ENCODE results near the gene PFN3. TPM values are rescaled to one million over a fixed set of nuclear protein-coding genes. Genes with fewer than 3 reads are reported as not detected.
A peak's percentile ranks its signal among the peaks of the same experiment; 100 is the strongest.

PFN3 gene
- total and polyA plus RNA-seq, 2 of the 13 experiments (the other 11 are each of a cell fraction or from before 2014, with no cell fraction given): not detected

DNA sequence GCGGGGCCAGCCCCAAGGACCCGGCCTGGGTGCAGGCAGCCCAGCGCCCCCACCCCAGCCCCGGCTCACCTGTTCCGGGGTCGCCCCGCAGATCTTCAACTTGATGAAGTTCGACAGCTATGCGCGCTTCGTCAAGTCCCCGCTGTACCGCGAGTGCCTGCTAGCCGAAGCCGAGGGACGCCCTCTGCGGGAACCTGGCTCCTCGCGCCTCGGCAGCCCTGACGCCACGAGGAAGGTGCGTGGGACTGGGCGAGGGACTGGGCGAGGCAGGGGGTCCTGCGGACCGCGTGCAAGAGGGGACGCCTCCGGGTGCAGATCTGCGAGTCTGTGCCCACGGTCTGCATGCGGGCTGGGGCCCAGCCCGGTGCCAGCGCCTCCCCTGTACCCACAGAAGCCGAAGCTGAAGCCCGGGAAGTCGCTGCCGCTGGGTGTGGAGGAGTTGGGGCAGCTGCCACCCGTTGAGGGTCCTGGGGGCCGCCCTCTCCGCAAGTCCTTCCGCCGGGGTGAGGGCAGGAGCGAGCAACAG lies 33.1 kb downstream of the PFN3 start (continued):
- TF ChIP-seq, protein P1, sequence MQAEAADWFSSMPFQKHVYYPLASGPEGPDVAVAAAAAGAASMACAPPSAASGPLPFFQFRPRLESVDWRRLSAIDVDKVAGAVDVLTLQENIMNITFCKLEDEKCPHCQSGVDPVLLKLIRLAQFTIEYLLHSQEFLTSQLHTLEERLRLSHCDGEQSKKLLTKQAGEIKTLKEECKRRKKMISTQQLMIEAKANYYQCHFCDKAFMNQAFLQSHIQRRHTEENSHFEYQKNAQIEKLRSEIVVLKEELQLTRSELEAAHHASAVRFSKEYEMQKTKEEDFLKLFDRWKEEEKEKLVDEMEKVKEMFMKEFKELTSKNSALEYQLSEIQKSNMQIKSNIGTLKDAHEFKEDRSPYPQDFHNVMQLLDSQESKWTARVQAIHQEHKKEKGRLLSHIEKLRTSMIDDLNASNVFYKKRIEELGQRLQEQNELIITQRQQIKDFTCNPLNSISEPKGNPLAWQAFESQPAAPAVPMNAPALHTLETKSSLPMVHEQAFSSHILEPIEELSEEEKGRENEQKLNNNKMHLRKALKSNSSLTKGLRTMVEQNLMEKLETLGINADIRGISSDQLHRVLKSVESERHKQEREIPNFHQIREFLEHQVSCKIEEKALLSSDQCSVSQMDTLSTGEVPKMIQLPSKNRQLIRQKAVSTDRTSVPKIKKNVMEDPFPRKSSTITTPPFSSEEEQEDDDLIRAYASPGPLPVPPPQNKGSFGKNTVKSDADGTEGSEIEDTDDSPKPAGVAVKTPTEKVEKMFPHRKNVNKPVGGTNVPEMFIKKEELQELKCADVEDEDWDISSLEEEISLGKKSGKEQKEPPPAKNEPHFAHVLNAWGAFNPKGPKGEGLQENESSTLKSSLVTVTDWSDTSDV (CRISPR knock-in tag; IDR thresholded peaks at IDR 0.05): no peak
- TF ChIP-seq HOXA9 (CRISPR knock-in tag; IDR thresholded peaks at IDR 0.05; ENCODE audit: borderline replicate concordance) (no peak), ZNF564 (CRISPR knock-in tag; IDR thresholded peaks at IDR 0.05) (no peak), FOSL1 (CRISPR knock-in tag; IDR thresholded peaks at IDR 0.05; ENCODE audit: borderline replicate concordance) (no peak), ZNF34 (CRISPR knock-in tag; IDR thresholded peaks at IDR 0.05; ENCODE audit: borderline replicate concordance) (no peak), TCF7L2 (IDR thresholded peaks at IDR 0.05; ENCODE audit: low read depth, low read length) (no peak), IKZF4 (CRISPR knock-in tag; IDR thresholded peaks at IDR 0.05; ENCODE audit: borderline replicate concordance, low read depth, not compliant biosample characterization) (no peak), U2AF1 (optimal IDR thresholded peaks at IDR 0.05; ENCODE audit: low read depth, low read length) (no peak), ZC3H4 (CRISPR knock-in tag; IDR thresholded peaks at IDR 0.05; ENCODE audit: borderline replicate concordance) (no peak), ZNF577 (CRISPR knock-in tag; IDR thresholded peaks at IDR 0.05; ENCODE audit: borderline replicate concordance, low read depth) (no peak), NFKBIZ (CRISPR knock-in tag; IDR thresholded peaks at IDR 0.05) (no peak), ZNF605 (CRISPR knock-in tag; IDR thresholded peaks at IDR 0.05) (peak; percentile 10; the same call in 1 of the 2 replicates)
- TF ChIP-seq, protein P2, sequence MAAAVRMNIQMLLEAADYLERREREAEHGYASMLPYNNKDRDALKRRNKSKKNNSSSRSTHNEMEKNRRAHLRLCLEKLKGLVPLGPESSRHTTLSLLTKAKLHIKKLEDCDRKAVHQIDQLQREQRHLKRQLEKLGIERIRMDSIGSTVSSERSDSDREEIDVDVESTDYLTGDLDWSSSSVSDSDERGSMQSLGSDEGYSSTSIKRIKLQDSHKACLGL (CRISPR knock-in tag; IDR thresholded peaks at IDR 0.05): no peak
- TF ChIP-seq, protein P3, sequence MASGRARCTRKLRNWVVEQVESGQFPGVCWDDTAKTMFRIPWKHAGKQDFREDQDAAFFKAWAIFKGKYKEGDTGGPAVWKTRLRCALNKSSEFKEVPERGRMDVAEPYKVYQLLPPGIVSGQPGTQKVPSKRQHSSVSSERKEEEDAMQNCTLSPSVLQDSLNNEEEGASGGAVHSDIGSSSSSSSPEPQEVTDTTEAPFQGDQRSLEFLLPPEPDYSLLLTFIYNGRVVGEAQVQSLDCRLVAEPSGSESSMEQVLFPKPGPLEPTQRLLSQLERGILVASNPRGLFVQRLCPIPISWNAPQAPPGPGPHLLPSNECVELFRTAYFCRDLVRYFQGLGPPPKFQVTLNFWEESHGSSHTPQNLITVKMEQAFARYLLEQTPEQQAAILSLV (CRISPR knock-in tag; IDR thresholded peaks at IDR 0.05; ENCODE audit: borderline replicate concordance): no peak
- TF ChIP-seq, protein P4, sequence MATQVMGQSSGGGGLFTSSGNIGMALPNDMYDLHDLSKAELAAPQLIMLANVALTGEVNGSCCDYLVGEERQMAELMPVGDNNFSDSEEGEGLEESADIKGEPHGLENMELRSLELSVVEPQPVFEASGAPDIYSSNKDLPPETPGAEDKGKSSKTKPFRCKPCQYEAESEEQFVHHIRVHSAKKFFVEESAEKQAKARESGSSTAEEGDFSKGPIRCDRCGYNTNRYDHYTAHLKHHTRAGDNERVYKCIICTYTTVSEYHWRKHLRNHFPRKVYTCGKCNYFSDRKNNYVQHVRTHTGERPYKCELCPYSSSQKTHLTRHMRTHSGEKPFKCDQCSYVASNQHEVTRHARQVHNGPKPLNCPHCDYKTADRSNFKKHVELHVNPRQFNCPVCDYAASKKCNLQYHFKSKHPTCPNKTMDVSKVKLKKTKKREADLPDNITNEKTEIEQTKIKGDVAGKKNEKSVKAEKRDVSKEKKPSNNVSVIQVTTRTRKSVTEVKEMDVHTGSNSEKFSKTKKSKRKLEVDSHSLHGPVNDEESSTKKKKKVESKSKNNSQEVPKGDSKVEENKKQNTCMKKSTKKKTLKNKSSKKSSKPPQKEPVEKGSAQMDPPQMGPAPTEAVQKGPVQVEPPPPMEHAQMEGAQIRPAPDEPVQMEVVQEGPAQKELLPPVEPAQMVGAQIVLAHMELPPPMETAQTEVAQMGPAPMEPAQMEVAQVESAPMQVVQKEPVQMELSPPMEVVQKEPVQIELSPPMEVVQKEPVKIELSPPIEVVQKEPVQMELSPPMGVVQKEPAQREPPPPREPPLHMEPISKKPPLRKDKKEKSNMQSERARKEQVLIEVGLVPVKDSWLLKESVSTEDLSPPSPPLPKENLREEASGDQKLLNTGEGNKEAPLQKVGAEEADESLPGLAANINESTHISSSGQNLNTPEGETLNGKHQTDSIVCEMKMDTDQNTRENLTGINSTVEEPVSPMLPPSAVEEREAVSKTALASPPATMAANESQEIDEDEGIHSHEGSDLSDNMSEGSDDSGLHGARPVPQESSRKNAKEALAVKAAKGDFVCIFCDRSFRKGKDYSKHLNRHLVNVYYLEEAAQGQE (IDR thresholded peaks at IDR 0.05; ENCODE audit: borderline replicate concordance in 1 of 2, low read depth in 1 of 2, low read length in 2 of 2): no peak
- TF ChIP-seq, protein P5, sequence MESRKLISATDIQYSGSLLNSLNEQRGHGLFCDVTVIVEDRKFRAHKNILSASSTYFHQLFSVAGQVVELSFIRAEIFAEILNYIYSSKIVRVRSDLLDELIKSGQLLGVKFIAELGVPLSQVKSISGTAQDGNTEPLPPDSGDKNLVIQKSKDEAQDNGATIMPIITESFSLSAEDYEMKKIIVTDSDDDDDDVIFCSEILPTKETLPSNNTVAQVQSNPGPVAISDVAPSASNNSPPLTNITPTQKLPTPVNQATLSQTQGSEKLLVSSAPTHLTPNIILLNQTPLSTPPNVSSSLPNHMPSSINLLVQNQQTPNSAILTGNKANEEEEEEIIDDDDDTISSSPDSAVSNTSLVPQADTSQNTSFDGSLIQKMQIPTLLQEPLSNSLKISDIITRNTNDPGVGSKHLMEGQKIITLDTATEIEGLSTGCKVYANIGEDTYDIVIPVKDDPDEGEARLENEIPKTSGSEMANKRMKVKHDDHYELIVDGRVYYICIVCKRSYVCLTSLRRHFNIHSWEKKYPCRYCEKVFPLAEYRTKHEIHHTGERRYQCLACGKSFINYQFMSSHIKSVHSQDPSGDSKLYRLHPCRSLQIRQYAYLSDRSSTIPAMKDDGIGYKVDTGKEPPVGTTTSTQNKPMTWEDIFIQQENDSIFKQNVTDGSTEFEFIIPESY (CRISPR knock-in tag; IDR thresholded peaks at IDR 0.05): peak; percentile 89
- TF ChIP-seq, protein P6, sequence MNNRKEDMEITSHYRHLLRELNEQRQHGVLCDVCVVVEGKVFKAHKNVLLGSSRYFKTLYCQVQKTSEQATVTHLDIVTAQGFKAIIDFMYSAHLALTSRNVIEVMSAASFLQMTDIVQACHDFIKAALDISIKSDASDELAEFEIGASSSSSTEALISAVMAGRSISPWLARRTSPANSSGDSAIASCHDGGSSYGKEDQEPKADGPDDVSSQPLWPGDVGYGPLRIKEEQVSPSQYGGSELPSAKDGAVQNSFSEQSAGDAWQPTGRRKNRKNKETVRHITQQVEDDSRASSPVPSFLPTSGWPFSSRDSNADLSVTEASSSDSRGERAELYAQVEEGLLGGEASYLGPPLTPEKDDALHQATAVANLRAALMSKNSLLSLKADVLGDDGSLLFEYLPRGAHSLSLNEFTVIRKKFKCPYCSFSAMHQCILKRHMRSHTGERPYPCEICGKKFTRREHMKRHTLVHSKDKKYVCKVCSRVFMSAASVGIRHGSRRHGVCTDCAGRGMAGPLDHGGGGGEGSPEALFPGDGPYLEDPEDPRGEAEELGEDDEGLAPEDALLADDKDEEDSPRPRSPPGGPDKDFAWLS (CRISPR knock-in tag; IDR thresholded peaks at IDR 0.05; ENCODE audit: borderline replicate concordance): no peak

Measured in HepG2 (cell line).